GM18520 (cell line): Measurements from ENCODE around the gene ROMO1.
"Not testable (repeated sequence)": the region's sequence is repeated elsewhere in the genome, so short reads cannot be mapped to it uniquely, and the experiment has no call there.

Experiments used
- ATAC-seq: cut with Tn5 transposase; IDR thresholded peaks from one replicate; pipeline ENCODE4 v1.9.1; 2021; ENCODE audit not compliant: unreplicated experiment

ROMO1 gene

DNA sequence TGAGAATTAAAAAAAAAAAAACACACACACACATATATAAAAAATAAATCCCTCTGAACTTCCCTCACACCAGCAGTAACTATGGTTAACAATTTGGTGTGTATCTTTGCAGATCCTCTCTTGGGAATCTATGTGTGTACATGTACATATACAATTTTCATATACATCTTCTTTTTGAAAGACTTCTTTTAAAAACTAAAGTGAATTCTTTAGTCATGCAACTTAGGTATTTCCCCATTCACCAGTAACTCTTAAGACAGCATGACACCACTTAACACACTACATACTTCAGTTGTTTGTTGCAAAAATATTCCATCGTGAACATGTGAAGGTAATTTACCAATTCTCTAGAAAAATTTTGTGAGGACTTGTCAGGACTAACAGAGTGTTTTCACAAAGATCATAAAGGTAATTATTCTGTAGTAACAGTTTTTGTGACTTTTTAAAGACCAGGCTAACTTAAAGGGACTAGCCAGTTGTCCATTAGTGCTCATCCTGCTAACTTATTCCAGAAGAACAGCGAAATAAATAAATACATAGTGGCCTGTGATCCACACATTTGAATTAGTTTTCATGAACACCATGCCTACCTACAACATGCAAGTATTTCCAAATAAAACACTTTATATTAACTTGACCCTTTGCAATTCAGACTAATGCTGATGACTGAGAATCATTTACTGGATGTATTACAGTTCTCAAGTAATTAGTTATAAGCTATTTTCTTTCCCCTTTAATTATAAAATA, 30.8 kb downstream of the ROMO1 start:
- ATAC-seq, result no peak

GRCh38 chr20:35730583-35731468, 31.6 kb downstream of the ROMO1 start:
- no peak for ATAC-seq

DNA sequence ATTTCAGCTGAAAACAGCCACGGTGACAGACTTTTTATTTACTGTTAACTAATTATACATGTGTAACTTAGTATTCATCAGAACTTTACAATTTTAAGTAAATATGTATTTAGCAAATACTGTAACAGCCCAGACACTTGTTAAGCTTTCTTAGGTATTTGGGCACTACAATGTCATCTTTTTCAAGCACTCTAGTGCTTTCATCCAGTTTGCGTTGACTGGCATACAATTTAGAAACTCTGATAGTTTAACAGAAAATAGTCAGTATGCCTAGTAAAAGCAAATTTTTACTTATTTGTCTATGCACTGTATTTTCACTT, 32.2 kb downstream of the ROMO1 start:
- no peak for ATAC-seq

GRCh38 chr20:35731862-35732643, 32.8 kb downstream of the ROMO1 start:
- no peak for ATAC-seq

DNA sequence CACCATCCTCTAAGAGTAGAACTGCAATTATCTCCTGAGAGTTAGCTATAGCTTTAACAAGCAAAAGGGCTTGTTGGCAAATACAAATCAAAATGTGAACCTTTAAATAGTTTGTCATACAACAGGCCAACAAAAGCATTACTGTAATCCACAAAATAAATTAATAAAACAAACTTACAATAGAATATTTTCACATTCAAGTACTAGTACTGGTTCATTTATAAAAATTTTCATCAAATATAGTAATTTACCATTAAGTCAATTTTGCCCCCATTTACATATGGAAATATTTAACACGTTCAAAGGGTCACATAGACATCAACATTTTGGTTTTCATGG, 33.4 kb downstream of the ROMO1 start:
- ATAC-seq, result no peak

DNA sequence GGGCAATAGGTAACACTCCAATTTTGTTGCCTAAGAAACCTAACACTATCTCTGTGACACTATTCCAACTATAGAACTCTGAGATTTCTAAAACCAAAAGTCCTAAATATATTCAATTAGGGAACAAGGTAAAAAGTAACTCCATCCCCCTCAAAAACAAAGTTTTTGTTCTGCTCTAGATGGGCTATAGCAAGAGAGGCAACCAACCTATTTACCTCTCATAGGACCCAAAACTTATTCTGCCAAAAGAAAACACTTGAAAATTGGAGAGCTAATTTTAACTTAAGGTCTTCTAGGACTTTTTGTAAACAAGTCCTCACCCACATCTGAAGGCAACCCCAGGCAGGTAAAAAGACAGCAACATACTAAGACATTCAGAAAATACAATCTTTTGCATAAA, 35.2 kb downstream of the ROMO1 start:
- ATAC-seq, result no peak

GRCh38 chr20:35734777-35735649, 35.8 kb downstream of the ROMO1 start:
- ATAC-seq, result no peak

DNA sequence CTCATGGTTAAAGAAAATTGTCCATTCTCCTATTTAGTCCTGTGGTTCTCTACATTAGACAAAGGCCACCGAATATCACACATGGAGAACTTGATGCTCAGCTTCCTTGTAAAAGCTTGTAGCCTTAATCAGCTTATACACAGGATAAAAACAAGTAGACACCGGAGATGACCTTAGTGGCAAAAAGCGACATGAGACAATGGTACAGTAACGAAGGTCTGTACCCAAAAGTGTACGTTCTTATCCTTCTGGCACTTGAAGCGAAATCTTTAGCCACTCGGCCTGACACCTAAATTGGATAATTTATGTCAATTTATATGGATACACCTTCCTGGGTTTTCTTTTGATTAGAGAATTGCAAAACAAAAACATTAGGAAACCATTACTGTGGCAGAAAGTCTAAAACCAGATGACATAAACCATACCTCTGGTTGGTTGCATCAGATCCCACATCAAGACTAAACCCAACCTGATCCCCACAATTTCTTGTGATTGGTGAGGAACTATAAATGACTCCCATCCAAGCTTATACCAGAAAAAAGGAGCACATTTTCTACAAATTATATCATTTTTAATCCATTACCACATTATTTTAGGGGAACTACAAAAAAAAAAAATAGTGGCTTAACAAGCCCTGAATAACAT, 36.7 kb downstream of the ROMO1 start:
- ATAC-seq, result no peak

DNA sequence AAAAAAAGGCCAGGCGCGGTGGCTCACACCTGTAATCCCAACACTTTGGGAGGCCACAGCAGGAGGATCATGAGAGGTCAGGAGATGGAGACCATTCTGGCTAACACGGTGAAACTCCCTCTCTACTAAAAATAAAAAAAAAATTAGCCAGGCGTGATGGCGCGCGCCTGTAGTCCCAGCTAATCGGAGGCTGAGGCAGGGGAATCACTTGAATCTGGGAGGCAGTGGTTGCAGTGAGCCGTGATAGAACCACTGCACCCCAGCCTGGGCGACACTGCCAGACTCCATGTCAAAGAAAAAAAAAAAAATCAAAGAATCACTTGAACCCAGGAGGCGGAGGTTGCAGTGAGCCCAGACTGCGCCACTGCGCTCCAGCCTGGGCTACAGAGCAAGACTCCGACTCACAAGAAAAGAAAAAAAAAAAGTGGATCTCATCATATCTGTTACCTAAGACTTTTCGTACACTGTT, 38.7 kb downstream of the ROMO1 start:
- no peak for ATAC-seq

- no peak for ATAC-seq
Measured at GRCh38 chr20:35738410-35739179, 39.4 kb downstream of the ROMO1 start.

DNA sequence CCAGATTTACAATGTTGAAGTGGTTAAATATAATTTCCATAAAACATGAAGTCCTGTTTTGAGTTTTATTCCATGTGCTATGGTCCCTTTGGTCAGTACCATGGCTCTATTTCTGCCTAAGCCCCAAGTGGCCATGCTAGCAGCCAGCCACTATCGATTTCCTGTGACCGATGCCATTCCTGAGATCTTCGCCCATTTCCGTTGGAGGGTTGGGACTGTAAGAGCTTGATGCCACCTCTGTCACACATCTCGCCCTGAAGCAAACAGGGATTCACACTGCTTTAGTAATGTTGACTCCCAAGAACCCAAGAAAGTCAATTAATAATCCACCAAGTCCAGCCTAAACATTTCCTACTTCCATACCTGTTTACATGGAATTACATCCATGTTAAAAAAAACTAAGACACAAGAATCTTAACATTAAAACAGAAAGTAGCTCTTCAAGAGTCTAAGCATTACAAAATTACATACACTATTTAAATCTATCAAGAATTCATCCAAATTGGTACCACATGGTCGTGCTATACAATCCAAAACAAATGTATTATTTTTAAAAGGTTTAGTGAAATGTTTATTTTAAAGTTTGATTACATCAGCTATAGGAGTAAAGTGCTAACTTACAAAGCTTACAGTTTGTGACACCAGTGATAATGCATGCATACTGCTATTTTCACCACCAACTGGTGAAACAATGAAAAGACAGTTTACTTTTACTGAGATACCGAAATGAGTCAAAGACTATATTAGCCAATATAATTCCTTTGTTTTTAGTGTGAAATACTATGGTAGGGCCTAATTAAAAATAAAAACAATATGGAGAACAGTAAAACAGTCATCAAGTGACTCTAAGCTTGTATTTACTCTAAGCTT, 40.3 kb downstream of the ROMO1 start:
- ATAC-seq, result no peak

DNA sequence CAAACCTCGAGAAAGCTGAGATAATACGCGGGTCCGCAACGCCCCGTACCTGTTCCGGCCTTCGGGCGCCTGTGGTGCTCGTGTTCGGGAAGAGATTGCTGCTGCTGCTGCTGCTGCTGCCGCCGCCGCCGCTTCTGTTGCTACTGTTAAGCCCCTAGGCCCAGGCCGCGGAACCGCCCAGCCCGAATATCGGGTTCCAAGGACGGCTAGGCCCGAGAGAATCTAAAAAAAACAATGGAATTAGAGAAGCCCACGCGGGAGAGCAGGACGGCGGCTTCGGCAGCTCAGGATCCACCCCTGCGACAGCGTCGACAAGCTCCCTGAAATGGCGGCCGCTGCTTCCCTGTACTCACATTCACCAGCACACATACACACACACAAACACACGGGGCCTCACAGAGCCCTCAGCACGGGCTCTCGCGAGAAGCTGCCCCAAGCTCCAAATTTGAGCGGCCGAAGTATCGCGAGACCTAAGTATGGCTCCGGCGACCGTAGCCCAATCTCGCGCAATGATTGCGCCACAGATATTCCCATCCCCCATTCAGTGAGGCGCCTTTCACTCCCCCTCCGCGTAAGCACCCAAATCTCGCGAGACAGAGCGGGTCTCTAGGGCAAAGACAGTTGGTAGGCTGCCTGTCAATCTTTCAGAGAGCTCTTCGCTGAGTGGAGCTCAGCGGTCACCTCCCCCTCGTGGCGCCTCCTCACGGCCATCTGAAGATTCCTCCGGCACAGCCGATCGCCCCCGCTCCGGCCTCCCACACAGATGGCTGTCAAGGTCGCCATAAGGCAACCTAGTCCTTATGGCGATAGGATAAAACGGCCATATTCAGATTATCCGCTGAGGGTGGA, 42.9 kb downstream of the ROMO1 start, which contains the start of gene RBM39:
Gene RBM39 (minus strand): TSS at position 369 of the 849 bp plus-strand sequence. CDS start 1,386 bp downstream, outside the sequence.
- peak; percentile 87 for ATAC-seq

DNA sequence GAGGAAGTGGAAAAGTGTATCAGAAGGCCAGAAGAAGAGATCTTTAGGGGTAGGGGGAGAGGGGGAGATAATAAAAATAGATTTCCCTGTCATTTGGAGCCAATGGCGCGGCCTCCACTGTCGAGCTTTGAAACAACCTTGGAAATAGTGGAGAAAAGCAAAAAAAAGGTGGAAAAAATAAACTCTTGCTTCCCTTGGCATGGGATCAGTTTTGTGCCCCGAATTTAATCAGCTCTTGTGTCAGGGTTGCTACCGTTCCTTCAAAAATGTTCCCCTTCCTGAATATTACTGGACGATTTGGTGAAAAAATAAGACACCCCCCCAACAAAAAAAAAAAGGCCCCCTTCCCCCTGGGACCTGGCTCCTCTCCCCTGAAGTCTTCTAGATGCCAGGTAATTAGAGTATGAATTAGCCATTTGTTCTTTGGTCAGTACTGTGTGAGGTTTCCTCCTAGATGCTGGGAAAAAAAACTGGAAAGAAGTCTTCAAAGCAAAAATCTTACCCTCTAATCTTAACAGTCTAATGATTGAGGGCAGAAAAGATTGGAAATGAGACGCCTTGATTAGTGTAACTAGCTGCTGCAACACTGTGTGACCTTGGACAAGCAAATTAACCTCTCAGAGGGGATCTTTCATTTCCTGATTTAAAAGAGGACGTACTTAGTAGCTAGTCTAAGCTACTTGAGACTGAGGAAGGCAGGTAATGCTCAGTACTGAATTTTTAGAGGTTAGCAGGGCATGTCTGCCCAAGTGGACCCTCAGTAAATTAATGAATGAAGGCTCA, 43.7 kb downstream of the ROMO1 start:
- ATAC-seq, result no peak

GRCh38 chr20:35743693-35744491, 44.7 kb downstream of the ROMO1 start:
- ATAC-seq, result no peak

GRCh38 chr20:35744492-35744841, 45.3 kb downstream of the ROMO1 start:
- not testable (repeated sequence) for ATAC-seq
